SK-N-MC (cell line): ENCODE measurements around the gene PPM1M.

Experiments used
- EZH2 ChIP-seq: fragments of 200-600 bp; sonication (generic); IDR thresholded peaks from one replicate; pipeline ENCODE4 v1.6.1; 2017; ENCODE audit warnings: antibody characterized with exemption
- FOXP2 ChIP-seq: optimal IDR thresholded peaks from 2 replicates; pipeline ENCODE3; 2011; ENCODE audit warnings: mild to moderate bottlenecking, moderate library complexity; ENCODE audit not compliant: insufficient read depth; ENCODE audit errors: extremely low read length, control extremely low read depth
- POLR2AphosphoS5 ChIP-seq: IDR thresholded peaks from 2 replicates; pipeline ENCODE4 v1.6.1; 2012; ENCODE audit warnings: mild to moderate bottlenecking, low read depth, low read length, borderline replicate concordance

DNA sequence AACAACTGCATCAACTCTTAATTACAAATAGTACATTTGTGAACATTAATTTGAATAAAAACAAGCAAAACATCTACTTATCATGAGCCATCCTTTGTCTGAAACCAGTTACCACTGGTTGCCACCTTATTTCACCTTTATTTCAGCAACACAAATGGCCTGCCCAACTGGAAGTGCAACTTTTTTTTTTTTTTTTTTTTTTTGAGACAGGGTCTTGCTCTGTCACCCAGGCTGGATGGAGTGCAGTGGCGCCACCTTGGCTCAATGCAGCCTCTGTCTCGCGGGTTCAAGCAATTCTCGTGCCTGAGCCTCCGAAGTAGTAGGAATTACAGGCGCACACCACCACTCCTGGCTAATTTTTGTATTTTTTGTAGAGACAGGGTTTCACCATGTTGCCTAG is 19.8 kb downstream of the PPM1M start:
- TF ChIP-seq EZH2 (no peak), POLR2AphosphoS5 (no peak), FOXP2 (no peak)
